HUES64 (cell line): Measurements from ENCODE around the gene CLSTN1.

Source experiments
- H3K27ac ChIP-seq: 2 replicates; pipeline ENCODE4 v1.7.0; 2013; ENCODE audit warnings: low read depth, low read length, inconsistent platforms
- H3K27me3 ChIP-seq: 2 replicates; pipeline ENCODE4 v1.6.1; 2013; ENCODE audit warnings: mild to moderate bottlenecking, low read length; ENCODE audit not compliant: insufficient read depth
- H3K36me3 ChIP-seq: 2 replicates; pipeline ENCODE4 v1.6.1; 2013; ENCODE audit warnings: mild to moderate bottlenecking, low read length; ENCODE audit not compliant: insufficient read depth
- H3K4me1 ChIP-seq: 2 replicates; pipeline ENCODE4 v1.6.1; 2013; ENCODE audit warnings: mild to moderate bottlenecking, low read length, moderate library complexity; ENCODE audit not compliant: insufficient read depth
- H3K4me3 ChIP-seq: 2 replicates; pipeline ENCODE4 v1.5.1; 2013; ENCODE audit warnings: mild to moderate bottlenecking, low read length, moderate library complexity
- H3K9ac ChIP-seq: 2 replicates; pipeline ENCODE4 v1.6.1; 2013; ENCODE audit warnings: mild to moderate bottlenecking, low read depth, low read length
- H3K9me3 ChIP-seq: 2 replicates; pipeline ENCODE4 v1.6.1; 2013; ENCODE audit warnings: low read depth, low read length; ENCODE audit not compliant: insufficient read depth
- WGBS: fragments of 150-250, 120-280 bp; methylation state at CpG from one replicate; pipeline ENCODE4 v1.1.7; 2013; ENCODE audit warnings: missing lambda C conversion rate; 5-methylcytosine and 5-hydroxymethylcytosine counted together

Gene CLSTN1

GRCh38 chr1:9737671-9738070 lies 86.1 kb downstream of the CLSTN1 start:
- Histone ChIP-seq H3K36me3 (peaks cover 94% of the 10 kb centered on the region), H3K4me3 (no peak overlapping the region), H3K27ac (no peak overlapping the region), H3K4me1 (no peaks in the 10 kb centered on the region), H3K9me3 (no peaks in the 10 kb centered on the region), H3K9ac (no peak overlapping the region), H3K27me3 (no peaks in the 10 kb centered on the region)
- WGBS, result 93% methylated on average over 10 of the region's 10 CpGs

- H3K4me3 ChIP-seq, result no peak overlapping the region
- H3K27ac ChIP-seq, result no peak overlapping the region
- 97% methylated on average over 9 of the region's 9 CpGs for WGBS
- peaks cover 94% of the 10 kb centered on the region for H3K36me3 ChIP-seq
- no peaks in the 10 kb centered on the region for H3K9me3 ChIP-seq
- no peaks in the 10 kb centered on the region for H3K4me1 ChIP-seq
- H3K9ac ChIP-seq, result no peak overlapping the region
- no peaks in the 10 kb centered on the region for H3K27me3 ChIP-seq
Observed at GRCh38 chr1:9737057-9737456, 86.7 kb downstream of the CLSTN1 start.

GRCh38 chr1:9736241-9736640 lies 87.5 kb downstream of the CLSTN1 start:
- no peak overlapping the region for H3K4me3 ChIP-seq
- H3K36me3 ChIP-seq, result peaks cover 94% of the 10 kb centered on the region
- no peaks in the 10 kb centered on the region for H3K4me1 ChIP-seq
- H3K9ac ChIP-seq, result no peak overlapping the region
- no peaks in the 10 kb centered on the region for H3K27me3 ChIP-seq
- no peaks in the 10 kb centered on the region for H3K9me3 ChIP-seq
- no peak overlapping the region for H3K27ac ChIP-seq
- 97% methylated on average over 5 of the region's 5 CpGs for WGBS

GRCh38 chr1:9735800-9736199 lies 88.0 kb downstream of the CLSTN1 start:
- Histone ChIP-seq H3K9ac (no peak overlapping the region), H3K4me3 (no peak overlapping the region), H3K27me3 (no peaks in the 10 kb centered on the region), H3K36me3 (peaks cover 94% of the 10 kb centered on the region), H3K9me3 (no peaks in the 10 kb centered on the region), H3K27ac (no peak overlapping the region), H3K4me1 (no peaks in the 10 kb centered on the region)
- WGBS, result 96% methylated on average over 19 of the region's 19 CpGs

GRCh38 chr1:9733160-9733789 lies 90.5 kb downstream of the CLSTN1 start:
- Histone ChIP-seq H3K27me3 (no peaks in the 10 kb centered on the region), H3K9me3 (no peaks in the 10 kb centered on the region), H3K27ac (no peak overlapping the region), H3K4me3 (no peak overlapping the region), H3K9ac (no peak overlapping the region), H3K4me1 (no peaks in the 10 kb centered on the region), H3K36me3 (peaks cover 97% of the 10 kb centered on the region)
- 96% methylated on average over 14 of the region's 14 CpGs for WGBS

GRCh38 chr1:9732123-9732971 lies 91.4 kb downstream of the CLSTN1 start:
- 96% methylated on average over 18 of the region's 18 CpGs for WGBS
- Histone ChIP-seq H3K9me3 (no peaks in the 10 kb centered on the region), H3K27ac (no peak overlapping the region), H3K36me3 (peaks cover 94% of the 10 kb centered on the region), H3K4me1 (no peaks in the 10 kb centered on the region), H3K9ac (no peak overlapping the region), H3K27me3 (no peaks in the 10 kb centered on the region), H3K4me3 (no peak overlapping the region)

- H3K27me3 ChIP-seq, result no peaks in the 10 kb centered on the region
- no peak overlapping the region for H3K27ac ChIP-seq
- no peak overlapping the region for H3K4me3 ChIP-seq
- H3K36me3 ChIP-seq, result peaks cover 88% of the 10 kb centered on the region
- 97% methylated on average over 18 of the region's 18 CpGs for WGBS
- no peak overlapping the region for H3K9ac ChIP-seq
- no peaks in the 10 kb centered on the region for H3K4me1 ChIP-seq
- H3K9me3 ChIP-seq, result no peaks in the 10 kb centered on the region
Observed at GRCh38 chr1:9731561-9731960, 92.2 kb downstream of the CLSTN1 start.

- H3K9ac ChIP-seq, result no peak overlapping the region
- WGBS, result 97% methylated on average over 31 of the region's 31 CpGs
Observed at GRCh38 chr1:9731051-9731537, 92.7 kb downstream of the CLSTN1 start.

GRCh38 chr1:9730096-9730901 lies 93.5 kb downstream of the CLSTN1 start:
- no peak overlapping the region for H3K4me3 ChIP-seq
- H3K9ac ChIP-seq, result no peak overlapping the region
- no peak overlapping the region for H3K27ac ChIP-seq
- no peaks in the 10 kb centered on the region for H3K4me1 ChIP-seq
- H3K27me3 ChIP-seq, result no peaks in the 10 kb centered on the region
- H3K9me3 ChIP-seq, result no peaks in the 10 kb centered on the region
- 93% methylated on average over 45 of the region's 45 CpGs for WGBS
- peaks cover 75% of the 10 kb centered on the region for H3K36me3 ChIP-seq

More at GRCh38 chr1:9731051-9731537, 92.7 kb downstream of the CLSTN1 start:
- no peak overlapping the region for H3K27ac ChIP-seq
- H3K36me3 ChIP-seq, result peaks cover 83% of the 10 kb centered on the region
- no peaks in the 10 kb centered on the region for H3K9me3 ChIP-seq
- H3K4me3 ChIP-seq, result no peak overlapping the region
- H3K4me1 ChIP-seq, result no peaks in the 10 kb centered on the region
- no peaks in the 10 kb centered on the region for H3K27me3 ChIP-seq

- H3K27ac ChIP-seq, result no peak overlapping the region
- H3K9me3 ChIP-seq, result no peaks in the 10 kb centered on the region
- H3K4me1 ChIP-seq, result no peaks in the 10 kb centered on the region
- H3K36me3 ChIP-seq, result peaks cover 68% of the 10 kb centered on the region
- no peaks in the 10 kb centered on the region for H3K27me3 ChIP-seq
- no peak overlapping the region for H3K9ac ChIP-seq
- WGBS, result 94% methylated on average over 12 of the region's 12 CpGs
- no peak overlapping the region for H3K4me3 ChIP-seq
Observed at GRCh38 chr1:9729523-9729922, 94.2 kb downstream of the CLSTN1 start.
